ENCODE data around the gene TIGD6.
"Not testable (repeated sequence)": the region's sequence is repeated elsewhere in the genome, so short reads cannot be mapped to it uniquely, and the experiment has no call there.

The TIGD6 gene

GRCh38 chr5:149944666-149945065, 55.8 kb downstream of the TIGD6 start, which contains the start of gene PDE6A:
TSS of gene PDE6A (minus strand) at chr5:149944793. CDS start at chr5:149944673, 120 bp downstream.
- no peak for TF ChIP-seq CTCF (IDR thresholded peaks at IDR 0.05; ENCODE audit: insufficient read depth, low read length, poor library complexity, severe bottlenecking)
- H3K4me3 ChIP-seq (replicated peaks; ENCODE audit: low read depth, low read length): no peak within 1 kb of the TSS
- H3K36me3 ChIP-seq (ENCODE audit: control insufficient read depth, insufficient read depth, low read length): no peaks in the 10 kb centered on the region
- H3K27me3 ChIP-seq (replicated peaks; ENCODE audit: control insufficient read depth, insufficient read depth, low read length): no peaks in the 10 kb centered on the region; the same call in 1 of the 2 replicates
- DNase-seq (ENCODE audit: extremely low read depth, insufficient read length): no peak

GRCh38 chr5:149943177-149943949, 57.1 kb downstream of the TIGD6 start:
- not testable (repeated sequence) for H3K4me3 ChIP-seq (replicated peaks; ENCODE audit: low read depth, low read length); H3K27me3 ChIP-seq (replicated peaks; ENCODE audit: control insufficient read depth, insufficient read depth, low read length); DNase-seq (ENCODE audit: extremely low read depth, insufficient read length)

More at GRCh38 chr5:149943177-149943949, 57.1 kb downstream of the TIGD6 start:
- not testable (repeated sequence) for H3K36me3 ChIP-seq (ENCODE audit: control insufficient read depth, insufficient read depth, low read length)
